Dedifferentiated amniotic fluid mesenchymal stem cell (primary cell): ENCODE data around the gene GRIK2.
"Not testable (repeated sequence)": the region's sequence is repeated elsewhere in the genome, so short reads cannot be mapped to it uniquely, and the experiment has no call there.

Source experiments
- DNase-seq: peaks from one replicate; pipeline ENCODE4 v3.0.0-alpha.2; 2016; ENCODE audit errors: extremely low spot score

The GRIK2 gene

DNA sequence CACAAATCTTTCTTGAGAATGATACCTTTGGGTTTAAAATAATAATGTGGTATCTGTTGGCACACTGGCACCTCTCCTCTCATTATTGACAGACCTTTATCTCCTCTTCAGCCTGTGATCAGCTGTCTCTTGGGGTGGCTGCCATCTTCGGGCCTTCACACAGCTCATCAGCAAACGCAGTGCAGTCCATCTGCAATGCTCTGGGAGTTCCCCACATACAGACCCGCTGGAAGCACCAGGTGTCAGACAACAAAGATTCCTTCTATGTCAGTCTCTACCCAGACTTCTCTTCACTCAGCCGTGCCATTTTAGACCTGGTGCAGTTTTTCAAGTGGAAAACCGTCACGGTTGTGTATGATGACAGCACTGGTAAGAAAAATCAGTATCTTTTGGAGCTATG lies 232.8 kb downstream of the GRIK2 start:
- DNase-seq = no peak

GRCh38 chr6:101630941-101631340 lies 237.4 kb downstream of the GRIK2 start:
- DNase-seq = no peak

DNA sequence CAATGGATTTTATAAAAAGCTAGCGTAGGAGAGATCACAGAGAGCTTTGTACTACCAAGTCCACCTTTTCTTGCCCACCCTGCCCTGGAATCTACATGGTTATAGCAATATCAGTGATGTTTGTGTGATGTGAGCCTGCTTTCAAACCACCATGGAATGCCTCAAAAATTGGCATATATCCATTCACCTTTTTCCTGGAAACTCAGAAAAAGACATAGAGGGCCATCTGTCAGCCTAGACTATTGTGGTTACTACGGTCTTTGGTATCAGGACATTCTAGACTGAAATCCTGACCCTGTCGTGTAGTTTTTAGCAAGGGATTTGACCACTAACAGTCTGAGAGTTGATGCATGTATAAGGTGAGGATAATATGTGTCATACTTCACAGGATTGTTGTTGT lies 239.6 kb downstream of the GRIK2 start:
- no peak for DNase-seq

DNA sequence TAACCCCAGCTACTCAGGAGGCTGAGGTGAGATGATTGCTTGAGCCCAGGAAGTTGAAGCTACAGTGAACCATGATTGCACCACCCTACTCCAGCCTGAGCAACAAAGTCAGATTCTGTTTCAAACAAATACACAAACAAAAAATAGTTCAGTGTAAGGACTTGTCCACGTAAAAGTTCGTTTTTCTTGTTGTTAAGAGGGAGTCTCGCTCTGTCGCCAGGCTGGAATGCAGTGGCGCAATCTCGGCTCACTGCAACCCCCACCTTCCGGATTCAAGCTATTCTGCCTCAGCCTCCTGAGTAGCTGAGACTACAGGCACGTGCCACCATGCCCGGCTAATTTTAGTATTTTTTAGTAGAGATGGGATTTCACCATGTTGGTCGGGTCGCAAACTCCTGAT lies 245.4 kb downstream of the GRIK2 start:
- not testable (repeated sequence) for DNase-seq

- DNase-seq = no peak
Observed at GRCh38 chr6:101640131-101640530, 246.6 kb downstream of the GRIK2 start.

GRCh38 chr6:101645770-101646169 lies 252.3 kb downstream of the GRIK2 start:
- no peak for DNase-seq

GRCh38 chr6:101650402-101651100 lies 257.0 kb downstream of the GRIK2 start:
- DNase-seq = no peak

- DNase-seq = no peak
Observed at GRCh38 chr6:101652079-101652478, 258.6 kb downstream of the GRIK2 start.

- DNase-seq = no peak
Observed at GRCh38 chr6:101655109-101655508, 261.6 kb downstream of the GRIK2 start.

DNA sequence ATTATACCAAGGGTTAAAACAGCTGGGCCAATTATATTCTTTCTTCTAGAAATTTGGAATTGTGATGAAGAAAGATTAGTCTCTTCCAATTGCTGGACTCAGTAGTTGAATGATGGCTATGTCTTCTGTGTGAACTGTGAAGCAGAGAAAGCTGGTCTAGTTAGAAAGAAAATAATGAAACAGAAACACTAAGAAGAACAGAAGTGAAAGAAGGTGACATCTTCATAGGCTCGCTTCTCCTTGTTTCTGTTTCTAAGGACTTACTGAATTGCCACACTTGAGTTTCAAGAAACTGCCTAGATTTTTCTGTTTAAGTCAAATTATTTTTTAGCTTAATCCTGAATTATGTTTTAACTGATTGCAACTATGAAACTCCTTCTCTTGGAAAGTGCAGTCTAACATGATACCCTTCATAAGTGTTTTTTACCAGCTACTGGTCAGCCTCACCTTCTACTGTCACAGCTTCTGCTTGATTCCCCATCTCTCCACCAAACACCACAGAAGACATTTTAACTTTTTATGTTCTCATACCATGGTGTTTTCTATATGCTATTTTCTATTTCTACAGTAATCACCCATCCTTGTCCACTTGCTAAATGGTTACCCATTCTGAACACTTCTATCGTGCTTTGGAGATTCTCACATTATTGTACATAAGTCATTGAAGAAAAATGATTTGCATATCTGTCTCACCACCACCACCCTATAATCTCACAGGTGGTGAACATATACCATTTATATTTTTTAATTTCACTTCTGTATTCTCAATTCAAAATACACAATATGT lies 268.8 kb downstream of the GRIK2 start:
- no peak for DNase-seq

DNA sequence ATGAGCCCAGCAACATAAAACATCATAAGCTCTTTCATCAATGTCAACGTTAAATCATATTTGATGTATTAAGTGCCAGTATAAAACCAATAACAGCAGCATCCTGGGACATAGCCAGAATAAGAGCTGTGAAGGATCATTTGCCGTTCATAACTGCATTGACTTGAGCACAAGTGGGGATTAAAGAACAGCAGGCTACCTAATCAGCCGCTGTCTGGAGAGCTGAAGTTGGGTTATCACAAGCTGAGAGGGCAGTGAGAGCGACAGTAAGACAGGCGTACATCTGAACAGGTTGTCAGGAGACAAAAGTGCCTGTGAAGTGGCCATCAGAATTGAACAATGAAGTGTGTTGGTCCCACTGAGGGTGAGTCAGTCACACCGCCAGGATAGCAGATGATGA lies 269.6 kb downstream of the GRIK2 start:
- no peak for DNase-seq

- no peak for DNase-seq
Observed at GRCh38 chr6:101666256-101666655, 272.7 kb downstream of the GRIK2 start.

DNA sequence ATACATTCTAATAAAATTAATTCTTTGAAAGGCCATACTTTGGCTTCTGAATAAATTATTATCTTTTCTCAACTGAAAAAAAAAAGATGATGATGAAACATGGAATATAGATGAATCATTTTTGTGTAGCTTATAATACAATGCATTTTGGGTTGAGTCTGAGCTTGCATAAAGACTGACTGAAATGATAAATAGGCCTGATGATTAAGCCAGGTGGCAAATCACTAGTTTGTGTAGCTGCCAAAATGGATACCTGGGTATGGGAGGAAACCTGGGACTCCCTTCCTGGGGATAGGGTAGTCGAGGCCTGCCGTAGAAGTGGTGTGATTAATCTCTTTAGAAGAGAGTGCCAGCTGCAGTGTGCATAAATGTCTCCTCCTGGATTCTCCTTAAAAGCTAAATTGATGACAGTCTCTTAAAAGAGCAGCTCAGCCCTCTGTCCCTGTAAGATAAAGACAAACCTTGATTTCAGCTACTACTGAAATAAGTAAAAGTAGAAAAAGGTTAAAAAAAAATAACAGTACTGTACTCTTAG lies 275.1 kb downstream of the GRIK2 start:
- DNase-seq = no peak

DNA sequence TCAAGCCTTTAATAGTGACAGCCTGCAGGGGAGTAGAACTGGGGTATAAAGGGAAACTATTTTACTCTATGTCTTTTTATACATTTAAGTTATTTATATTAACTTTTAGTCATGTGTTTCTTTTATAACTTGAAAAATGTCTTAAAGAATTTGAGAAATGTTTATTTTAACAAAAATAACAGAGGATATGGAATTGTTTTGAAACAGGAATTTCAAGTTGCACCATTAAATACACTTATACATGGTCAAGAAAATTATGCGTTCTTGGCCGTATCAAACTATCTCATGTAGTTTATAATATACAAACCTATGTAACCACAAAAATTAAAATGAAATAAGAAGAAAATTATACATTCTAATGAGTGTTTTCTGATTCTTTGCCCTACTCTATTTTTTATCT lies 282.7 kb downstream of the GRIK2 start:
- DNase-seq = no peak

GRCh38 chr6:101682937-101683336 lies 289.4 kb downstream of the GRIK2 start:
- no peak for DNase-seq

DNA sequence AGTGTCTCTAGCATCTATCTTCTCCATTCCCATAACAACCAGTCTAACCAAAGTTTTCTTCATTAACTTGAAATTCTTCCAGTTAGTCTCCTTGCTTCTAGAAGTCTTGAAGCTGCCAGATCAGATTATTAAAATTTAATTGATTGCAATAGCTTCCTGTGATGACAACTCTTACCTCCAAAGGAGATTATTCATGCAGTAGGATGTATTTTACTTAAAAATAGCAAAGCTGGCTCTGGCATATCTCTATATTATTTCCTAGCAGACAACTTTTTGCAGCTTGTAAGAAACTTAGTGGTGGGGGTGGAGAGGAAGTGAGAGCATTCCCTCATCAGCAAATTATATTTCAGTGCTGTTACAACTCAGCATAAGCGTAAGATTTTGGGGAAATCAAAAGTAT lies 290.4 kb downstream of the GRIK2 start:
- no peak for DNase-seq

DNA sequence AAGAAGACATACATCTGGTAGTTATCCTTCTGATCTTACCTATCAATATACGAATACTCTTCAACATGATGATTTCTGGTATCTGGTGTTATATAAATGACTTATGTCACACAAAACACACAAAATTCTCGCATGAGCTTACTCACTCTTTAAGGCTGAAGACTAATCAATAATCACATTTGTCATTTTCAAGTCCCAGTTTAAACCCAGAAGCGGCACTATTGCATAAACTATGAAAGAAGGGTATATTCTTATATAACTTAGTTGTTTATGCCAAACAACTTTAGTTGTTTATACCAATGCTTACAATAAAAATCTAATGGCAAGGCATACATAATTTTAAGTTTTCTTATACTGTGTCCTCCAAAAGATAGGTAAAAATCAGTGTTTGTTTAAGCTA lies 293.1 kb downstream of the GRIK2 start:
- no peak for DNase-seq

DNA sequence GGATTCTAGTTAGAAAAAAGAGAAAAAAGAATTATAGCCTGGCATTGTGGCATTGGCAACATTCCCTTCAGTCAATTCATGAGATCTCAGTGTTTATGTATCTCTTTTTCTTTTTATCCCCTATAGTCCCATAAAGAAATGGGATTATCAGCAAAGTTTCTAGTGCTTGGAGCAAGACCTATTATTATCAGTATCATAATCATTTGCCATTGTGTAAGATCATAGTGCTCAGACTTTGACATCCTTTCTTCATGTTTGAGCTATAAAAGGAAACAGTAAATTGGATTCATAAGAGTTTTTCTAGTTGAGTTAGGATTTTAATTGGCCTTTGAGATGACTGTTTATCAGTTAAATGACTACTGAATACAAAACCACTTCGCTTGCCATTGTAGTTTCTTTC lies 295.6 kb downstream of the GRIK2 start:
- no peak for DNase-seq

GRCh38 chr6:101689695-101690094 lies 296.2 kb downstream of the GRIK2 start:
- no peak for DNase-seq

- no peak for DNase-seq
Observed at GRCh38 chr6:101700655-101701054, 307.1 kb downstream of the GRIK2 start.

GRCh38 chr6:101703311-101703710 lies 309.8 kb downstream of the GRIK2 start:
- no peak for DNase-seq

DNA sequence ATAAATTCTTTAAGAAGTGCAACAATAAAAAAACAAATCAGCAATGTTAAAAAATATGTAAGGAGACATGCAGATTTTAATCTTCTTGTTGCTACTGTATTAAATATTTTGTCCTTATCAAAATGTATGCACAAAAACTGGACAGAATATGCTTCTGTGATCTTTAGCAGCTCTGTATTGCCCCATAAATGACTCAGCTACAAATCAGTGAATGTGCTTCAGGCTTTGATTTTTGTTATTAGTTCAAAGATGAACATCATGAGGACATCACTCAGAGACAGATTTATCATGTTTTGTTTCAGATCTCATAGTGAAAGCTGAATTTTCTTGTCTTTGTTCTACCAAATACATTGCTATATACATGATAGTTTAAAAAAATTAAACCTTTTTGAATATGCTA lies 312.4 kb downstream of the GRIK2 start:
- DNase-seq = no peak

DNA sequence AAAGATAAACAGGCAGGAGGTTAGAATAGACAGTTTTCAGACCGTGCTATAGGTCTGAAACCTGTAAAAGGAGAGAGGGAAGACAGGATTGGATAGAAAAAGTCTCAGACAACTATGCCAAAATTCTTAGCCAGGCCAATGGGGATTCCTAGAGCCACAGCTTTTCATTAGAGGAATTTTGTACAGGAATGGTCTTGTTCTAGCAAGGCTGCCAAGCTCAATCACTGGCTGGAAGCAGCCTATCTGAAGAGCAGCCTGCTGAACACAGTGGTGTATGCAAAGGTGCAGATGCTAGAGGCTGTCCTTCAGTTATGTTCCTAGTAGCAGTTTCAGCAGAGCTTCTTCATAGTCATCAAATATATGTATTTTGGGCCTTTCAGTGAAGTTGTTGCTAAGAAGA lies 313.1 kb downstream of the GRIK2 start:
- DNase-seq = no peak
